ENCODE measurements around the gene FAM168A.

- TF ChIP-seq, protein P1, sequence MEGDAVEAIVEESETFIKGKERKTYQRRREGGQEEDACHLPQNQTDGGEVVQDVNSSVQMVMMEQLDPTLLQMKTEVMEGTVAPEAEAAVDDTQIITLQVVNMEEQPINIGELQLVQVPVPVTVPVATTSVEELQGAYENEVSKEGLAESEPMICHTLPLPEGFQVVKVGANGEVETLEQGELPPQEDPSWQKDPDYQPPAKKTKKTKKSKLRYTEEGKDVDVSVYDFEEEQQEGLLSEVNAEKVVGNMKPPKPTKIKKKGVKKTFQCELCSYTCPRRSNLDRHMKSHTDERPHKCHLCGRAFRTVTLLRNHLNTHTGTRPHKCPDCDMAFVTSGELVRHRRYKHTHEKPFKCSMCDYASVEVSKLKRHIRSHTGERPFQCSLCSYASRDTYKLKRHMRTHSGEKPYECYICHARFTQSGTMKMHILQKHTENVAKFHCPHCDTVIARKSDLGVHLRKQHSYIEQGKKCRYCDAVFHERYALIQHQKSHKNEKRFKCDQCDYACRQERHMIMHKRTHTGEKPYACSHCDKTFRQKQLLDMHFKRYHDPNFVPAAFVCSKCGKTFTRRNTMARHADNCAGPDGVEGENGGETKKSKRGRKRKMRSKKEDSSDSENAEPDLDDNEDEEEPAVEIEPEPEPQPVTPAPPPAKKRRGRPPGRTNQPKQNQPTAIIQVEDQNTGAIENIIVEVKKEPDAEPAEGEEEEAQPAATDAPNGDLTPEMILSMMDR (IDR thresholded peaks at IDR 0.05), result no peak
- TF ChIP-seq POLR2AphosphoS5 (IDR thresholded peaks at IDR 0.05; ENCODE audit: low read depth, low read length) (no peak), SIN3A (IDR thresholded peaks at IDR 0.05; ENCODE audit: borderline replicate concordance, insufficient read depth, low read depth, low read length) (no peak), REST (IDR thresholded peaks at IDR 0.05; ENCODE audit: insufficient read depth in 1 of 2, low read depth in 2 of 2, low read length in 1 of 2) (no peak), TCF7L2 (IDR thresholded peaks at IDR 0.05; ENCODE audit: low read depth, low read length) (no peak)
Observed at GRCh38 chr11:73452726-73453125, 145.2 kb downstream of the FAM168A start.
